ENCODE measurements around the gene CCS.
A peak's percentile ranks its signal among the peaks of the same experiment; 100 is the strongest.

CCS gene

GRCh38 chr11:66593303-66593635 is 284 bp downstream of the CCS start:
- TF ChIP-seq TCF12 (IDR thresholded peaks at IDR 0.05; ENCODE audit: low read depth) (no peak), CEBPB (IDR thresholded peaks at IDR 0.05) (no peak), EP300 (IDR thresholded peaks at IDR 0.05; ENCODE audit: borderline replicate concordance) (no peak), TAF1 (IDR thresholded peaks at IDR 0.05; ENCODE audit: low read depth) (no peak), RAD21 (IDR thresholded peaks at IDR 0.05; ENCODE audit: low read depth) (no peak), USF1 (IDR thresholded peaks at IDR 0.05) (no peak), CREB1 (IDR thresholded peaks at IDR 0.05; ENCODE audit: low read depth) (no peak), REST (IDR thresholded peaks at IDR 0.05; ENCODE audit: low read depth) (no peak), MAX (IDR thresholded peaks at IDR 0.05) (no peak), EGR1 (IDR thresholded peaks at IDR 0.05) (no peak), TEAD4 (IDR thresholded peaks at IDR 0.05) (no peak), ZBTB7A (IDR thresholded peaks at IDR 0.05; ENCODE audit: low read depth) (no peak), FOXM1 (IDR thresholded peaks at IDR 0.05; ENCODE audit: borderline replicate concordance, low read depth) (no peak), YY1 (IDR thresholded peaks at IDR 0.05; ENCODE audit: low read depth) (no peak), NFIC (IDR thresholded peaks at IDR 0.05) (no peak)

- TF ChIP-seq TAF1 (IDR thresholded peaks at IDR 0.05; ENCODE audit: low read depth) (no peak), YY1 (IDR thresholded peaks at IDR 0.05; ENCODE audit: low read depth) (no peak), TCF12 (IDR thresholded peaks at IDR 0.05; ENCODE audit: low read depth) (no peak), REST (IDR thresholded peaks at IDR 0.05; ENCODE audit: low read depth) (no peak), FOXM1 (IDR thresholded peaks at IDR 0.05; ENCODE audit: borderline replicate concordance, low read depth) (no peak), NFIC (IDR thresholded peaks at IDR 0.05) (no peak), ZBTB7A (IDR thresholded peaks at IDR 0.05; ENCODE audit: low read depth) (no peak), EGR1 (IDR thresholded peaks at IDR 0.05) (no peak), CREB1 (IDR thresholded peaks at IDR 0.05; ENCODE audit: low read depth) (no peak), USF1 (IDR thresholded peaks at IDR 0.05) (no peak), CEBPB (IDR thresholded peaks at IDR 0.05) (no peak), MAX (IDR thresholded peaks at IDR 0.05) (no peak), TEAD4 (IDR thresholded peaks at IDR 0.05) (no peak), RAD21 (IDR thresholded peaks at IDR 0.05; ENCODE audit: low read depth) (no peak), EP300 (IDR thresholded peaks at IDR 0.05; ENCODE audit: borderline replicate concordance) (no peak)
Observed at GRCh38 chr11:66593650-66594049, 665 bp downstream of the CCS start.

- no peak for TF ChIP-seq TCF12 (IDR thresholded peaks at IDR 0.05; ENCODE audit: low read depth)
- TF ChIP-seq NFIC (IDR thresholded peaks at IDR 0.05) = peak; percentile 58
Observed at GRCh38 chr11:66595245-66595904, 2.4 kb downstream of the CCS start.

- TF ChIP-seq TAF1 (IDR thresholded peaks at IDR 0.05; ENCODE audit: low read depth) = no peak
- no peak for TF ChIP-seq REST (IDR thresholded peaks at IDR 0.05; ENCODE audit: low read depth)
- no peak for TF ChIP-seq USF1 (IDR thresholded peaks at IDR 0.05)
- no peak for TF ChIP-seq MAX (IDR thresholded peaks at IDR 0.05)
- no peak for TF ChIP-seq CEBPB (IDR thresholded peaks at IDR 0.05)
- no peak for TF ChIP-seq NFIC (IDR thresholded peaks at IDR 0.05)
Observed at GRCh38 chr11:66598993-66599392, 6.0 kb downstream of the CCS start.
